HepG2 (cell line): ENCODE measurements around the gene GABRG3. TPM values are rescaled to one million over a fixed set of nuclear protein-coding genes. Genes with fewer than 3 reads are reported as not detected.

Source experiments
- ATAC-seq: fragments of 200-7000 bp; cut with Tn5 transposase; 3 replicates; pipeline ENCODE4 v1.9.1; 2020; ENCODE audit warnings: mild to moderate bottlenecking, moderate library complexity
- BruUV-seq: library from RNA; stranded (reverse); fragments of 400-500 nt; replicated peaks from 2 replicates; lab custom pipeline; 2021; lab: Mats Ljungman, UMichigan
- CTCF ChIA-PET: fragments of 300-600 bp; formaldehyde crosslinking; extraction: SDS; loops from one replicate; lab custom pipeline; 2021; ENCODE audit warnings: low total read pairs, inconsistent platforms, low intra/inter-chr PET ratio; lab: Yijun Ruan, JAX
- POLR2A ChIA-PET: fragments of 350-600 bp; sonication (Branson Sonifier 250); formaldehyde crosslinking; loops from one replicate; lab custom pipeline; 2020; ENCODE audit warnings: antibody characterized with exemption, inconsistent platforms; lab: Yijun Ruan, JAX
- DNase-seq: peaks from one replicate; pipeline ENCODE4 v3.0.0-alpha.2; 2015; ENCODE audit warnings: low spot score
- FAIRE-seq: peaks from 3 replicates; lab custom pipeline; 2011; peaks lifted over from hg19 to GRCh38; lab: Jason Lieb, UNC
- H2AFZ ChIP-seq: one replicate; pipeline ENCODE4 v1.6.1; 2011; ENCODE audit warnings: low read length, inconsistent platforms
- H3K27ac ChIP-seq: fragments of 300-600 bp; 3 replicates; pipeline ENCODE4 v1.8.0; 2011; ENCODE audit warnings: mixed run types, mild to moderate bottlenecking, mixed read lengths, low read length, inconsistent platforms; ENCODE audit not compliant: insufficient read depth; ENCODE audit errors: extremely low read length
- H3K27me3 ChIP-seq, 2 experiments: fragments of 200-600 bp in 1 of 2; 2 replicates in 1 of 2; 3 replicates in 1 of 2; pipeline versions ENCODE4 v1.6.0 to v1.8.0; 2011; ENCODE audit warnings: low read length in 2 of 2, mild to moderate bottlenecking in 2 of 2, moderate library complexity in 2 of 2, inconsistent platforms in 1 of 2; ENCODE audit not compliant: insufficient read depth in 2 of 2, control insufficient read depth in 1 of 2
- H3K36me3 ChIP-seq, 2 experiments: fragments of 200-600 bp in 1 of 2; replicated peaks in 1 of 2; 2 replicates in 1 of 2; 3 replicates in 1 of 2; pipeline versions ENCODE4 v1.5.1 to v1.8.0; 2011; ENCODE audit warnings: low read length in 2 of 2, inconsistent platforms in 1 of 2; ENCODE audit not compliant: insufficient read depth in 2 of 2, control insufficient read depth in 1 of 2
- H3K4me1 ChIP-seq: 2 replicates; pipeline ENCODE4 v1.5.1; 2012; ENCODE audit warnings: low read length, inconsistent platforms; ENCODE audit not compliant: insufficient read depth
- H3K4me2 ChIP-seq: 2 replicates; pipeline ENCODE4 v1.6.0; 2011; ENCODE audit warnings: low read depth, low read length, inconsistent platforms
- H3K4me3 ChIP-seq, 3 experiments: fragments of 200-600 bp in 1 of 3; sonication (generic), shearing (Covaris generic) in 1 of 3; replicated peaks in 1 of 3; 2 replicates each; pipeline ENCODE4 v1.5.1; 2011 to 2016; ENCODE audit warnings: low read length in 3 of 3, inconsistent platforms in 2 of 3, low read depth in 2 of 3, mild to moderate bottlenecking in 2 of 3, control low read depth in 1 of 3, mixed read lengths in 1 of 3; ENCODE audit not compliant: insufficient read depth in 1 of 3
- H3K79me2 ChIP-seq: one replicate; pipeline ENCODE4 v1.6.1; 2011; ENCODE audit warnings: low read length, inconsistent platforms; ENCODE audit not compliant: insufficient read depth
- H3K9ac ChIP-seq: 2 replicates; pipeline ENCODE4 v1.6.0; 2011; ENCODE audit warnings: mild to moderate bottlenecking, low read depth, low read length, inconsistent platforms; ENCODE audit not compliant: insufficient read depth
- H3K9me3 ChIP-seq: 2 replicates; pipeline ENCODE4 v1.5.1; 2012; ENCODE audit warnings: mild to moderate bottlenecking, low read length
- H4K20me1 ChIP-seq: 2 replicates; pipeline ENCODE4 v1.6.0; 2011; ENCODE audit warnings: inconsistent platforms, mild to moderate bottlenecking, low read length, moderate library complexity; ENCODE audit not compliant: insufficient read depth
- ATAD3A ChIP-seq: sonication (generic); formaldehyde crosslinking; IDR thresholded peaks from 2 replicates; pipeline ENCODE4 v1.4.0; 2020; ENCODE audit warnings: missing genetic modification reagents
- DNMT3B ChIP-seq: conservative IDR thresholded peaks from 2 replicates; pipeline ENCODE4 v1.6.1; 2016; ENCODE audit warnings: missing biosample characterization, control low read depth
- HMGA1 ChIP-seq: sonication (generic); formaldehyde crosslinking; conservative IDR thresholded peaks from 2 replicates; pipeline ENCODE4 v1.4.0; 2020; ENCODE audit warnings: missing genetic modification reagents
- NBN ChIP-seq: fragments of 450-650 bp; conservative IDR thresholded peaks from 2 replicates; pipeline ENCODE4 v1.6.1; 2017
- NFATC3 ChIP-seq: sonication (generic); formaldehyde crosslinking; IDR thresholded peaks from 2 replicates; pipeline ENCODE4 v1.5.1; 2020; ENCODE audit warnings: mild to moderate bottlenecking, missing genetic modification reagents
- NFYB ChIP-seq: sonication (generic); formaldehyde crosslinking; IDR thresholded peaks from 2 replicates; pipeline ENCODE4 v1.4.0; 2020; ENCODE audit warnings: missing genetic modification reagents
- TAF15 ChIP-seq: fragments of 200-400 bp; formaldehyde crosslinking; IDR thresholded peaks from one replicate; pipeline ENCODE4 v1.6.1; 2018; ENCODE audit warnings: mild to moderate bottlenecking, low read depth, low read length; ENCODE audit not compliant: poor library complexity, severe bottlenecking
- ZBTB1 ChIP-seq: sonication (generic); formaldehyde crosslinking; IDR thresholded peaks from 2 replicates; pipeline ENCODE4 v1.4.0; 2020; ENCODE audit warnings: missing genetic modification reagents, borderline replicate concordance
- ZFP41 ChIP-seq: sonication (generic); formaldehyde crosslinking; IDR thresholded peaks from 2 replicates; pipeline ENCODE4 v1.4.0; 2020; ENCODE audit warnings: mild to moderate bottlenecking, missing genetic modification reagents, borderline replicate concordance
- ZNF788 ChIP-seq: sonication (generic); formaldehyde crosslinking; IDR thresholded peaks from 2 replicates; pipeline ENCODE4 v1.5.0; 2020; ENCODE audit warnings: mild to moderate bottlenecking, missing genetic modification reagents, borderline replicate concordance
- WGBS: methylation state at CpG from one replicate; pipeline ENCODE4 v1.1.6; 2017; ENCODE audit warnings: low lambda C conversion rate; 5-methylcytosine and 5-hydroxymethylcytosine counted together
- in situ Hi-C: cut with HindIII; loops from 2 replicates; pipeline ENCODE4 v1.10.0; 2017; ENCODE audit warnings: low pct_unique_long_range_greater_than_20kb; ENCODE audit not compliant: extremely low pct_ligation_motif_present
- intact Hi-C: fragments of 100-400 bp; cut with micrococcal nuclease; formaldehyde crosslinking; loops from one replicate; pipeline ENCODE4 v1.10.0; 2022; ENCODE audit not compliant: unreplicated experiment
- polyA plus RNA-seq, 8 experiments: library from polyadenylated mRNA; depleted of rRNA in 3 of 8; stranded (reverse) in 7 of 8; unstranded in 1 of 8; fragments of >200 nt; fragmentation: Illumina TruSeq in 4 of 8; extraction: Trizol in 4 of 8; gene quantifications; 2 replicates each; pipeline versions ENCODE4 v1.2.1 to v1.2.3, GENCODE V29; 2011 to 2016; ENCODE audit warnings: low read depth in 4 of 8, missing spikeins in 1 of 8, mixed read lengths in 1 of 8; ENCODE audit not compliant: insufficient read depth in 1 of 8
- total RNA-seq, 5 experiments: library from RNA; depleted of rRNA; stranded (reverse); fragments of >200 nt; fragmentation: Illumina TruSeq; extraction: Trizol; gene quantifications; 2 replicates each; pipeline ENCODE4 v1.2.3, GENCODE V29; 2016; ENCODE audit warnings: low read depth in 1 of 5
- TF ChIP-seq, protein P1 (sequence below): IDR thresholded peaks from 2 replicates; pipeline ENCODE4 v1.6.1; 2012; ENCODE audit warnings: low read depth, low read length, improper control_type of control experiment
- TF ChIP-seq, protein P2 (sequence below): sonication (generic); formaldehyde crosslinking; IDR thresholded peaks from 2 replicates; pipeline ENCODE4 v1.4.0; 2020; ENCODE audit warnings: missing genetic modification reagents

The GABRG3 gene
- total and polyA plus RNA-seq, 2 of the 13 experiments (the other 11 are each of a cell fraction or from before 2014, with no cell fraction given): not detected

DNA sequence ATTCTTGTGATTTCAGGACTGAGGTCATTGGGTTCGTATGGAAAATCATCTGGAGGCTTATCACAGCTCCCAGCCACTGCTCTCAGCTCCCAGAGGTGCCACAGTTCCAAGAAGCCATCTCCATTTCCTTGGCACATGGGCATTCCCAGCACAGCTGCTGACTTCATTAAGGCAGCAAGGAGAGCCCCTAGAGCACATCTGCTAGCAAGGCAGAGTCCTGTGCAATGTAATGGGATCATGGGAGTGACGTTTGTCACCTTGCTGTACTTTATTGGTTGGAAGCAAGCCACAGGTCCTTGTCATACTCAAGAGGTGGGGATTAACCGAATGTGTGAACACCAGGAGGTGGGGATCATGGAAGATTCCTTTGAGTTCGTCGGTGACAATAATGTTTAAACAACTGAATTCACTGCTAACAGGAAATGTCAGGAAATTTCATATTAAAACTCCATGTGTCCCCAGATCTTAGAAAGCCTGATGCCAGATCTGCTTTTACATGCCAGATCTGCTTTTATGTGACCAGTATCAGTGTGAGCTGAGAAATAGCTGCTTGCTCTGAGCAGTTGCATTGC lies 148.8 kb downstream of the GABRG3 start:
- no peaks in the 10 kb centered on the region for H3K36me3 ChIP-seq
- FAIRE-seq (no peak), ATAC-seq (no peak), DNase-seq (no peak)
- ChIA-PET POLR2A (no interaction called here), CTCF (no interaction called here)
- in situ Hi-C loops: no loop called here
- no peak overlapping the region for H3K27ac ChIP-seq
- TF ChIP-seq NFYB (CRISPR knock-in tag): no peak
- TF ChIP-seq, protein P1, sequence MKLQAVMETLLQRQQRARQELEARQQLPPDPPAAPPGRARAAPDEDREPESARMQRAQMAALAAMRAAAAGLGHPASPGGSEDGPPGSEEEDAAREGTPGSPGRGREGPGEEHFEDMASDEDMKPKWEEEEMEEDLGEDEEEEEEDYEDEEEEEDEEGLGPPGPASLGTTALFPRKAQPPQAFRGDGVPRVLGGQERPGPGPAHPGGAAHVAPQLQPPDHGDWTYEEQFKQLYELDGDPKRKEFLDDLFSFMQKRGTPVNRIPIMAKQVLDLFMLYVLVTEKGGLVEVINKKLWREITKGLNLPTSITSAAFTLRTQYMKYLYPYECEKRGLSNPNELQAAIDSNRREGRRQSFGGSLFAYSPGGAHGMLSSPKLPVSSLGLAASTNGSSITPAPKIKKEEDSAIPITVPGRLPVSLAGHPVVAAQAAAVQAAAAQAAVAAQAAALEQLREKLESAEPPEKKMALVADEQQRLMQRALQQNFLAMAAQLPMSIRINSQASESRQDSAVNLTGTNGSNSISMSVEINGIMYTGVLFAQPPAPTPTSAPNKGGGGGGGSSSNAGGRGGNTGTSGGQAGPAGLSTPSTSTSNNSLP: no peak
- no peak for TF ChIP-seq HMGA1
- TF ChIP-seq, protein P2, sequence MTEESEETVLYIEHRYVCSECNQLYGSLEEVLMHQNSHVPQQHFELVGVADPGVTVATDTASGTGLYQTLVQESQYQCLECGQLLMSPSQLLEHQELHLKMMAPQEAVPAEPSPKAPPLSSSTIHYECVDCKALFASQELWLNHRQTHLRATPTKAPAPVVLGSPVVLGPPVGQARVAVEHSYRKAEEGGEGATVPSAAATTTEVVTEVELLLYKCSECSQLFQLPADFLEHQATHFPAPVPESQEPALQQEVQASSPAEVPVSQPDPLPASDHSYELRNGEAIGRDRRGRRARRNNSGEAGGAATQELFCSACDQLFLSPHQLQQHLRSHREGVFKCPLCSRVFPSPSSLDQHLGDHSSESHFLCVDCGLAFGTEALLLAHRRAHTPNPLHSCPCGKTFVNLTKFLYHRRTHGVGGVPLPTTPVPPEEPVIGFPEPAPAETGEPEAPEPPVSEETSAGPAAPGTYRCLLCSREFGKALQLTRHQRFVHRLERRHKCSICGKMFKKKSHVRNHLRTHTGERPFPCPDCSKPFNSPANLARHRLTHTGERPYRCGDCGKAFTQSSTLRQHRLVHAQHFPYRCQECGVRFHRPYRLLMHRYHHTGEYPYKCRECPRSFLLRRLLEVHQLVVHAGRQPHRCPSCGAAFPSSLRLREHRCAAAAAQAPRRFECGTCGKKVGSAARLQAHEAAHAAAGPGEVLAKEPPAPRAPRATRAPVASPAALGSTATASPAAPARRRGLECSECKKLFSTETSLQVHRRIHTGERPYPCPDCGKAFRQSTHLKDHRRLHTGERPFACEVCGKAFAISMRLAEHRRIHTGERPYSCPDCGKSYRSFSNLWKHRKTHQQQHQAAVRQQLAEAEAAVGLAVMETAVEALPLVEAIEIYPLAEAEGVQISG (CRISPR knock-in tag): no peak
- no peak for TF ChIP-seq NBN
- TF ChIP-seq ZNF788: no peak
- no peak for TF ChIP-seq ZFP41 (CRISPR knock-in tag)
- TF ChIP-seq NFATC3 (CRISPR knock-in tag): no peak
- no peak for TF ChIP-seq TAF15
- no peak for TF ChIP-seq DNMT3B (CRISPR knock-in tag)
- no peak for TF ChIP-seq ZBTB1 (CRISPR knock-in tag)
- TF ChIP-seq ATAD3A (CRISPR knock-in tag): no peak
- WGBS: 0% methylated on average over 2 of the region's 5 CpGs
- no peaks in the 10 kb centered on the region for H3K79me2 ChIP-seq
- peaks cover 34% of the 10 kb centered on the region; the same call in 1 of the 2 replicates for H3K9me3 ChIP-seq
- intact Hi-C loops: no loop called here
- H4K20me1 ChIP-seq: no peaks in the 10 kb centered on the region
- H3K4me3 ChIP-seq: no peak overlapping the region
- no peak overlapping the region for H2AFZ ChIP-seq
- H3K27me3 ChIP-seq: no peaks in the 10 kb centered on the region
- H3K9ac ChIP-seq: no peak overlapping the region
- BruUV-seq: no TSS peak
- no peaks in the 10 kb centered on the region for H3K4me1 ChIP-seq
- no peak overlapping the region for H3K4me2 ChIP-seq
